NCI-H774 (cell line): ENCODE measurements around the gene GPBAR1.
"Not testable (repeated sequence)": the region's sequence is repeated elsewhere in the genome, so short reads cannot be mapped to it uniquely, and the experiment has no call there.

Experiments used
- DNase-seq: peaks from one replicate; lab custom pipeline; 2025; lab: John Stamatoyannopoulos, UW

GPBAR1 gene

DNA sequence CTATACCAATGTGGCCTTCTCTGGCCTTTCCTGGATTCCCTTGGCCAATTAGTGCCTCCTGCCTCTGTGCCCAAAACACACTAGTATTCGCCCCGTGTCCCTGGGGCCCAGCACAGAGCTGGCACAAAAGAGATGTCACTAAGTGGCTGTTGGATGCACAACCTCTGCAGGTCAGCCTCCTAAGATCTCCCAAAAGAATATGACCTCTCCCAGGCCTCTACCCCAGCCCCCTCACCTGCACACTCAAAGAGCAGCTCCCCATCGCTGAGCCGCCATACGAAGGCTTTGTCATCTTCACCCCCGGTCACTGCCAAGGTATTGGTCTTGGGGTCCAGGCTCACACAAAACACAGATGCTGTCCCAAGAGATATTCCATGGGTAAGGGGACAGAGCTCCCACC is 6.4 kb downstream of the GPBAR1 start:
- DNase-seq: no peak

DNA sequence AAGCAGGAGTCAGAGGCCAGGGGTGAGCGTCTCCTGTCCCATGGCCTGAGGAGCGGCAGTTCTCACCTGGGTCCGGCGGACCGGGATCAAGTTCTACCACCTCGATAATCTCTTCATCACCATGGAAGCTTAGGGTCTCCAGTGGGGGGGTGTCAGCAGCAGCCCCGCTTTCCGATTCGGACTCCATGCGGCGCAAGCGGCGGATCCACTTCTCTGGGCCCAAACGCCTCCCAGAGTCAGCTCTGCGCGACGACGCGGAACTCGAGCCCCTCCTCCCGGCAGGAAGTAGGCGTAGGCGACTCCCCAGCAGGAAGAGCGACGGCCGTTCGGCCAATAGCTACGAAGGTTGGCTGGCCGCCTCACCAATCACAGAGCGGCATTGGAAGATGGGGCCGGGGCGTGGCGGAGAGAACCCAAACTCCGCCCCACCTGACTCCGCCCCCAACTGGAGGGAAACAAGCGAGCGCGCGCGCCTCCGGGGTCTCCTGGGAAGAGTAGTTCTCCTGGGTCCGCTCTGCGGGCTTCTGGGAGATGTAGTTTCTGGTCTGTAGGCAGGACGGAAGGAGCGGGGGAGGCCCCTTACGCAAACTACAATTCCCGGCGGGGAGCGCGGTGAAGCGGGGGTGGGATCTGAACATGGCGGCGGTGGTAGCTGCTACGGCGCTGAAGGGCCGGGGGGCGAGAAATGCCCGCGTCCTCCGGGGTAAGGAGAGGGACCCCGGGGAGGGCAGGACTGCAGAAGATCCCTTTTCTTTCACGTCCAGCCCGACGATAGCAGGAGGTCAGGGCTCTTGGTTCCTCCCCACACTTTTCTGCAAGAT is 9.3 kb downstream of the GPBAR1 start, which contains the start of the genes AAMP and PNKD:
Gene AAMP, minus strand, starts transcription at position 238 of the 821 bp plus-strand sequence. Its CDS starts 51 bp downstream, at position 187.
Gene PNKD, plus strand, starts transcription at position 620 of the 821 bp plus-strand sequence. Its CDS starts 17 bp downstream, at position 637.
- DNase-seq: peak; percentile 99

DNA sequence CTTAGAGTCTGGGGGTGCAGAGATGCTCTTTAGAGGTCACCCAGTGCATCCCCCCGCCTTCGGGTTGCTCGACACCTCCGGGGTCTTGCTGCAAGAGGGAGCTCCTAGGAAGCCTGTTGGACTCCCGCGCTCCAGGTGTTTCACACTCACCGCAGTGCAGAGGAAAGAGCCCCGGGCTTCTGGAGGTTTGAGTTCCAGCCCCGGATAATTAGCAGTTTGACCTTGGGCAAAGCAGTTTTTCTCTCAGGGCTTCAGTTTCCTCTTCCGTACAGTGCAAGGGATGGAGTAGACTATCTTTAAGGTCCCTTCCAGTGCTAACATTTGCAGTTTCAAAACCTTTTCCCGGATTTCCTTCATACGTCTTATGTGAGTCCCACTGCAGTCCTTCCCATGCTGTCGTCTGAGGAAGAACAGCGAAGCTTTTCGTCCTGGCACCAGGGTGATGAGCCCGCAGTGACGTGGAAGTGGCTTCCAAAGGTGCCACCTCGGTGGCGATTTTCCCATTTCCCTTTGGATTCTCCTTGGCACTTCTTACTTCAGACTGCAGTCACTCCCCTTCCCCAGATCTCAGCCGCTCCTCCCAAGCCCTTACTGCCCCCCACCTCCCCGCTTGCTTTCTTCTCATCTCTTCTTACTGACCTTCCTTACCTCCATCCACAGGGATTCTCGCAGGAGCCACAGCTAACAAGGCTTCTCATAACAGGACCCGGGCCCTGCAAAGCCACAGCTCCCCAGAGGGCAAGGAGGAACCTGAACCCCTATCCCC is 10.1 kb downstream of the GPBAR1 start:
- no peak for DNase-seq

DNA sequence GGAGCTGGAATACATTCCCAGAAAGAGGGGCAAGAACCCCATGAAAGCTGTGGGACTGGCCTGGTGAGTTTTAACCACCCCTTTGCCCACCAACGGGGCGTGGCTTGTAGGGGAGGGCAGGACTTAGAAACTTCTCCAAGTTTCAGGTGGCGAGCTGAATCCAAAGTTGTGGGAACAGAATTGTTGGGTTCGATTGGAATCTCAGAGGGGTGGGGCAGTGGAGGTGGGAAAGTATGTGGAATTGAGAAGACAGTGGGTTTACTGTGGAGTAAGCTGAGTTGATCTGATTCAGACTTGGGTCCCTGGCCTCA is 10.6 kb downstream of the GPBAR1 start:
- no peak for DNase-seq

DNA sequence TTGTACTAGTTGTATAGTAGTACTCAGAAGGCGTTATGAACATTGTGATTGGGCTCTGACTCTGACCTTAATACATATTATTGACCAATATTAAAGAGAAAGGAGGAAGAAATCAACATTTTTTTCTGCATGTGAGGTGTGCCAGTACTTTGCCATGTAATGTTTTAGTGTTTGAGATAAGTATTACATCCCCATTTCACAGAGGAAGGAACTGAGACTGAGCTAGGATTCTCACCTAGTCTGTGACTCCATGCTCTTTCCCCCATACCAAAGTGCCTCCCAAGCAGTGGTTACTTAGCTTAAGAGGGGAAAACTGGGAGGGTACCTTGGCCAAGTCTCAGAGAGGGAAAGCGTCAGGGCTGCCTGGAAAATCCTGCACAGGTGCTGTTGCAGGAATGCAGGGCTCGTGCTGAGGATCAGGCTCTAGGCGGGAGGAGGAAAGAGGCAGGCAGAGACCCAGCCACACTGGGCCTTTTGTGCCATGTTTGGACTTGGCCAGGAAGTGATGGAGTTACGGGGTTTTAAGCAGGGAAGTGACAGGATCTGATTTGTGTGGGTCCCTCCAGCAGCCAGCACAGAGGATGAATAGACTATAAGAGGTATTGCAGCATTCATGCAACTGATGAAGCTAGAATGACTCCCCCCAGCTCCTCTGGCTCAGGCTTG is 11.2 kb downstream of the GPBAR1 start:
- DNase-seq: no peak

DNA sequence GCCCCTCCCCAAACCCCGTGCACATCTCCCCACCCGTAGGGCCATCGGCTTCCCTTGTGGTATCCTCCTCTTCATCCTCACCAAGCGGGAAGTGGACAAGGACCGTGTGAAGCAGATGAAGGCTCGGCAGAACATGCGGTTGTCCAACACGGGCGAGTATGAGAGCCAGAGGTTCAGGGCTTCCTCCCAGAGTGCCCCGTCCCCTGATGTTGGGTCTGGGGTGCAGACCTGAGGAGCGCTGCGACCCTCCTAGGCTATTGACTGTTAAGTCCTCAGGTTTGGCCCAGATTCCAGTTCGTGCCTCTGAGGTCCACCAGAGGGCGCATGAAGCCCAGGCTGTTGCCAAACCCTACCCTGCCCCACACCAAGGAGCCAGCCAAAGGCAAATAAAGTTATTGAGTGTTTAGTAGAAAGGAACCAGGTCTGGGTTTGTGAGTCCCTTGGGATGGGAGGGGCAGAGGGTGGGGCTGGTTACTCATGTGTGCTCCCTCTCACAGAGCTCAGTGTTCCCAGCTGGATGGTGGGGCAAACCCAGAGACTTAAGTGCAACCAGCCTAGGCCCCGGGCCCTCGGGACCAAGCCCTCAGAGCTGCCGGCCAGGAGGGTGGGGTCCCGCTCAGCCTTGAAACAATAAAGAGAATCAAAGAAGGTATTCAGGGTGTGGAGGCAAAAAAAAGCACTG is 11.9 kb downstream of the GPBAR1 start:
- DNase-seq: peak; percentile 28

DNA sequence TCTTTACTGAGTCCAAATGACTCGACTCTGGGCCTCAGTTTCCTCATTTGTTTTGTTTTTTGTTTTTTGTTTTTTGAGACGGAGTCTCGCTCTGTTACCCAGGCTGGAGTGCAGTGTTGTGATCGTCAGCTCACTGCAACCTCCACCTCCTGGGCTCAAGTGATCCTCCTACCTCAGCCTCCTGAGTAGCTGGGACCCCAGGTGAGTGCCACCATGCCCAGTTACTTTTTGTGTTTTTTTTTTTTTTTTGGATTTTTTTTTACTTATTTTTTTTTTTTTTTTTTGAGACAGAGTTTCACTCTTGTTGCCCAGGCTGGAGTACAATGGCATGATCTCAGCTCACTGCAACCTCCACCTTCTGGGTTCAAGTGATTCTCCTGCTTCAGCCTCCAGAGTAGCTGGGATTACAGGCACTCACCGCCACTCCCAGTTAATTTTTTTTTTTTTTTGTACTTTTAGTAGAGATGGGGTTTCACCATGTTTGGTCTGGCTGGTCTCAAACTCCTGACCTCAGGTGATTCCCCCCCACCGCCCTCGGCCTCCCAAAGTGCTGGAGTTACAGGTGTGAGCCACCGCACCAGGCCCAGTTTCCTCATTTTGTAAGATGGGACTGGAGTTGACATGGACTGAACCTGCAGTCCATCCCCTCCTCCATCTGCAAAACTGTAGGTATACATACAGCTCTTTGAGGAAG is 12.5 kb downstream of the GPBAR1 start:
- not testable (repeated sequence) for DNase-seq

DNA sequence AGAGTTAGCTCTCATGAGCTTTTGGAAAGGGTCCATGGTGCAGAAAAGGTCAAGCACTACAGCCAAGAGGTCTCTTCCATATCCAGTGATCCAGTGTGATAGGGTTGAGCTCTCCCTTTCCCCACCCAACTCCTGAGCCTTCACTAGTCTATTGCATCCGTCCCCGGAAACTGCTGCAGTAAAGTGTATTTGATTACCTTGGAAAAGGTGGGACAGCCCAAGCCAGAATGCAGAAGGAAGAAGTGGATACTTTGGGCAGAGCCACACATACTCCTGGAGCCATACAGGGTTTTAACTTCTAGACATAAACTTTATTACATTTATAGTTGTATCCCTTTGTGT is 13.1 kb downstream of the GPBAR1 start:
- DNase-seq: no peak

DNA sequence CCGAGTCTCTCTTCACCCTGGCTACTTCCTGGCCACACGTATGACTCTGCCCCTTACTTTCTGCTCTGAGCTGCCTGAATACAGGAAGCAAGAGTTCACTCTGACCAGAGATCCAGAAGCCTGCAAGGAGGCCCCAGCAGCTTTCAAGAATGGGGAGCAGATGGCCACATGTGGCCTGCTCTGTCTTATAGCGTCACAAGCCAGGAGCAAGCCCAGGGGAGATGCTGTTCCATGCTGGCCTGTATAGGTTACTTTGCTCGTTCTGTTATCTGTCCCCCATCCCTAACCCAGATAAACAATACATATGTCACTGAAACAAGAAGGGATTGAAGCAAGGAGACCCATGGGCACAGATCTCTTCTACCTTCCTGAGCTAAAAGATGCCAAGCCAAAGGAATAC is 13.8 kb downstream of the GPBAR1 start:
- DNase-seq: no peak

DNA sequence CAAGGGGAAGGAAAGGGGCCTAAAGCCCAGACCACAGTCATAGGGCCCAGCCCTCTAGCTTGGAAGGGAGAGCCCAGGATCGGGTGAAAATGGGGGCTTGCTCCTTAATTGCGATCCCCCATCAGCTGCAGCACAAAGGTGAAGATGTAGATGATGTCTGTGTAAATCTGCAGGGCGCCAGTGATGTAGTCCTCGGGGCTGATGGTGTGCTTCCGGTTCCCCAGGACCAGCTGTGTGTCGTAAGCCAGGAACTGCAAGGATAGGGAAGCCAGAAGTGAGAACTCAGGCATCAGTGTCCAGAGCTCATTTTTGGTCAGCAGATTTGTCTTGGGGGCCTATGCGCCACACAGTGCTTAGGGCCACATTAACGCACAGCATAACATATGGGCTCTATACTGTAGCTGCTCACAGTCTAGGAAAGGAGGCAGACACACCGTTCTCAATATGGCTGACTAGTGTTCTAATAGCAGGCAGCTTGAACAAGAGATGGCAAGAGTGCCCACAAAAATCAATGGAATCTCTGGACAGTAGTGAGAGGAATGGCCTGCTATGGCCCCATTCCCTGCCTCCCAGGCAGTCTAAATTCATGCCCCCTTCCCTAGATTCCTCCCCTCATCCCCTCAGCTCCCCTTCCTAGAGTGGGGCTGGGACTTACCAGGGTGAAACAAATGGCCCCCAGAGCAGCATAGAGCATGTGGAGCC is 14.7 kb downstream of the GPBAR1 start:
- DNase-seq: no peak

DNA sequence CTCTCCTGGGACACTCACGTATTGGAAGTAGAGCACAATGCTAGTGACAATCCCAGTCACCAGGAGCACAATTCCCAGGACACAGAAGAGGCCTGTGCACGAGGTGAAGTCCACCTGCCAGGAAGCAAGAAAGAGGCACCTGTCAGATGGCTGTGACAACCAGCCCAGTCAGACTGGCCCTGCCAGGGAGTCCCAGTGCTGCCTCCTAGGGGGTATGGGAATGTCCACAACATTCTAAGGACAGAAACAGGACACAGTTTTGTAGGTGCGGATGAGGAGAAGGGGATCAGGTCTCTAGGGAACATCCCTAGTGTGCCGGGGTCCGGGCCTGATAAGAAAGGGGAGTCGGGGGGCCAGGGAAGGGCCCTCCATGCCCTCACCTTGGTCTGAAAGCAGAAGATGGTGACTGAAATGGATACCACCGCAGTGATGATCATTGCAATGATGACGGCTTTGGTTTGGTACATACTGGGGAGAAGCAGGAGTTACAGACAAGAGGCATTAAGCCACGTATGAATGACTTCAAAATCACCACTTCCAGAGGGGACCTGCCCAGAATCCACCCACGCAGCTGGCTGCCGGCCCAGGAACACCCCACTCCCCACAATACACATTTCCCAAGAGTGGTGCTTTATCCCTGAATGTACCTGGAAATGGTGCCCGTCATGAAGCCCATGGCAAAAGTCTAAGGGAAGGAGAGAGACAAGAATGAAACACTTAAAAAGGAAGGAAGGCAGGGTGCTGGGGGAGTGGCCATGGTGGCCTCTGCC is 16.4 kb downstream of the GPBAR1 start:
- no peak for DNase-seq

DNA sequence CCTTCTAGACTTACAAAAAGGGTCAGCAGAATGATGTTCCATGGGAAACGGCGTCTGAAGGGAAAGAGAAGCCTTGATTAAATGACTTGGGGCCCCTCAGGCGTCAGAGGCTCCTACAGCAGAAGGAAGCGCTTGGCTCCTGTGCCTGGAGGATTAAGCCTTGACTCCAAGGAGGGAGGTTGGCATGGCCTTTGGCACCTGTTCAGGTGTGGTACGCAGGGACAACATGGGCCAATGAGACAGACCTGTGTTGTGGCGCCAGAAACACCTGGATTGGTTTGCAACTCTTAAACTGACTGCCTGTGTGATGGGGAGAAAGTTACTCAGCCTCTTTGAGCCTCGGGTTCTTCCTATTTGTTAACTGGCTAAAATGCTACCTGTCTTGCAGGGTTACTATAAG is 17.1 kb downstream of the GPBAR1 start:
- no peak for DNase-seq

DNA sequence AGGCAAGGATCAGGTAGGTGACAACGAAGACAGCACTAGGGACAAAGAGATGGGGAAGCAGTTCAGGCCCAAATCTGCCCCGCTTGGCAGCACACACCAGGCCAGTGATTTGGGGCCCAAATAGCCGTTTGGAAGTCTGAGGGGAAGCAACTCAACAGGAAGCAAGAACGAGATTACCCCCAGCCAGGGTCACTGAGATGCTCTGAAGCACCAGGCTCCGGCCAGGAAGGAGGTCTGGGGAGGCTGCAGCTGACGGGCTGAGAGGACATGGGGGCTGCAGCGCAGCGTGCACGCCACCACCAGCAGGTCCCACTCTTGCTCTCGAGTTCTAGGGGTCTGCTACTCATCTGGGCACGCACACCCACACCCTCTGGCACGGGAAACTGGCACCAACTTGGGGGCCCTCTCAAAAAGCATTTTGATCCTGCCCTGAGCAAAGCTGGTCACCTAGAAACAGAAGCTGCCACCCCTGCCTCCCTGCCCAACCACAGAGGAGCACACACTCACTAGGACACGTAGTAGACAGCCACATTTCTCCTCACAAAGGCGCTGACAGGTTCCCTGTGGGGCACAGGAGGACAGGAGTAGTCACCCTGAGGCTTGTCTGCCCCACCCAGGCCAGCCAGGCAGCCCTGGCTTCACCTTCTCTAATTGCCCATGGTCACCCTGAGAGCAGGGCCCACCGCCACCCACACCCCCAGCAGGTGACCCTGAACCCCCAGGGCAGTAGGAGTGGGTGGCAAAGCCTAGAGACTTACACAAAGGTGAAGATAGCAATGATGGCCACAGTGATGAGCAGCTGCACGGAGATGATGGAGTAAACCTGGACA is 17.9 kb downstream of the GPBAR1 start:
- no peak for DNase-seq

DNA sequence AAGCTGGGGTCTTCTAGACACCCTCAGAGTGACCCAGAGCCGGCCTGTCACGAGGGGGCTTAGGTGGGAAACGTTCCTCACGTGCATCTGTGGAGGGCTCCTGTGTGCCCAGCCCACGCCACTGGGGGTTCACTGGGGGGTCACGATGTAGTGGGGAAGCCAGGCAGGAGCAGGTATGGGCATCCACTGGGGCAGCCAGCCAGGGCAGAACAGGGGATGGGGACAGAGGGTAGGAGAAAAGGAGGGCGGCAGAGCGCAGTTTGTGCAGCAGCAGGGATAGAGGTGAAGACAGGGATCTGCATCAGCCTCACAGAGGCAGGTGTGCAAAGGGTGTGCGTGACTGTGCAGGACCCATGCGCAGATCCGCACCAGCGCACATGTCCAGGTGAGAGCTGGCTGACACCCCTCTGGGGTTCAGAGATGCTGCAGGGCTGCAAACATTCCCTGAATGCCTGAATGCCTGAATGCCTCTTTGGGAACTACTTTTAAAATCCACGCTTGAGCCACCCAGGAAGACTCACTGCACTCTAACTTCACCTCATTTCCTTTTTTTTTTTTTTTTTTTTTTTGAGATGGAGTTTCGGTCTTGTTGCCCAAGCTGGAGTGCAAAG is 19.6 kb downstream of the GPBAR1 start:
- DNase-seq: no peak

DNA sequence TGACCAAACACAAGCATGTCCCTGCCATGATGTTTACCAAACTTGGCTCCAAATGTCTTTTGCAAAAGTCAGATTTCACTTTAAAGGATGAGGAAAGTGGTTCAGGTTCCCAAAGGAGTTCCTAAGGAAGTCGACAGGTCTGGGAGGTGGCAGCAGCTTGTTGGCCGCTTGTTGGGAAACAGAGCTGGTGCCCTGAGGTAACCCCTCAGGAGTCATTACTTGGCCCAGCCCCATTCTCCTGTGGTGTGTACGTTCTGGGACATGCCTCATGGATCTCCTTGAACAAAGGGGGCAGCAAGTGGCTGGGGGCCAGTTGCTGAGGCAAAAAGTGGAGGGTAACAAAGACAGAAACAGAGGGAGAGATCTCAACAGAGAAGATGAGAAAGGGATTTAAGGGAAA is 20.6 kb downstream of the GPBAR1 start:
- DNase-seq: no peak

DNA sequence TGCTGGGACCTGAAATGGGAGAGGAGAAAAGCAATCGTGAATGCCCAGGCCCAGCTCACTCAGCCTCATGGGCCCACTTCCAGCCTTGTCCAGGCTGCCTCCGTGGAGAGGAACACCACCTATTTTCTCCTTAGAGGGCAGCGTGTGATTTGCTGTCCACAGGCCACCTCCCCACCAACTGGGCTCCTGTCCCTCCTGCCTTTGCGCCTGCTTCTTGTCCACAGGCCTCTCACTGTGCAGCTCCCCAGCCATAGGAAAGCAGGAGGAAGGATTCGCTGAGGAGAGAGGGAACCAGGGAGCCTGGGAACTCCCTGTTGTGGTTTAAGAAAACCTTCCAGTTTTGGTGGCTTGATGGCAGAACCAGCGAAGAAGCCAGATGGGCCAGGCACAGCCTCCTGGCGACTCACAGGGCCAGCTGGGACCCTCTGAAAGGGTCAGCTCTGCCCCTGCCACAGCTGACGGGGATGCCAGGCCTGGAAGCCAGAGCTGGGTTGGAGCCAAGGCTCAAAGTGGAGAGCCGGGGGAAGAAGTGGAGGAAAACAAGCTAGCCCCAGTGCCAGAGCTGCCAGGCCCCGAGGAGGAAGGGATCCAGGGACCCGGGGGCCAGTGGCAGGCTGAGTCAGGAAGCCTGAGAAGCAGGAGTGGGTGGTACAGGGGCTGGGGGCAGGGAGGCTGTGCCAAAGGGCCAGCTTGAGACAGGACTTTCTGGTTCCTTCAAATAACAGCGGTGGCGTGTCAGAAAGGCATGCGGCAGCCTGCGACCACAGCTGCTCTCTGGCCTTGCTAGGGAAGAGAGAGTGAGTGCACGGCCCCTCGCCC is 21.6 kb downstream of the GPBAR1 start:
- DNase-seq: no peak

DNA sequence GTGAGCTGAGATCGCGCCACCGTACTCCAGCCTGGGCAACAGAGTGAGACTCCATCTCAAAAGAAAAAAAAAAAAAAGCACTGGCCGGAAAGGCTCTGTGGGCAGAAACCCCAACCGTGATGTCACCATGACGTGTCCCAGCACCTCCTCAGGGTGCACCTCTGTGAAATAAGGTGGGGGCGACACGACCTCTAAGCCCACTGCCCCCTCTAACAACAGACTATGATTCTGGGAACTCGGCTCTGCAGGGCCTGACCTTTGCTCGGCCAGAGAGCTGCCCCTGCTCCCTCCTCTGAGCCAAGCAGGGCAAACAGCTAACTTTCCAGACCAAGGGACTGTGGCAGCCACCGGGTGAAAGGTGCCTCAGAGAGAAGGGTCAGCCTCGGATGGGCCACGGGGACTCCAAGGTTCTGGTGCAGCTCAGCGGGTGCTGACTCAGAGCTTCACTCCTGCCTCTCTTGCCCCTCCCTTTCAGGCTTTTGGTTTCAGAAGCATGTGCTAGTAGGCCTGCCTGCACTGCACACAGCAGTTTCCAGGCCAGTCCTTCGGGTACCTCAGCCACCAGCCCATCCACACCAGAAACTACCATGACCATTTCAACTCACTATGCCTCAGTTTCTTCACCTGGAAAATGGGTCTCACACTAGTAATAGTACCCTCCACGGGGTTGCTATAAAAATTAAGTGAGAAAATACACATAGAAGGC is 23.4 kb downstream of the GPBAR1 start:
- no peak for DNase-seq
